ENCODE results near the gene KLHL12.

- TF ChIP-seq CTCF (IDR thresholded peaks at IDR 0.05) (no peak), POLR2AphosphoS5 (IDR thresholded peaks at IDR 0.05; ENCODE audit: insufficient read depth in 1 of 2, low read depth in 1 of 2) (no peak)
These were observed 18.0 kb downstream of the KLHL12 start for GRCh38 chr1:202908998-202909397.
